H1 (cell line): ENCODE results near the gene POLE3.

Experiments
- CBX5 ChIP-seq: fragments of 300-800, 300-1000 bp; sonication (generic); IDR thresholded peaks from 2 replicates; pipeline ENCODE4 v1.7.1; 2016; ENCODE audit warnings: antibody characterized with exemption, low read length, low read depth
- EGR1 ChIP-seq: IDR thresholded peaks from 2 replicates; pipeline ENCODE4 v1.6.1; 2011; ENCODE audit warnings: low read depth, low read length, borderline replicate concordance
- EP300 ChIP-seq, 2 experiments: IDR thresholded peaks; 1 replicate in 1 of 2; 2 replicates in 1 of 2; pipeline ENCODE4 v1.6.1; 2011 to 2012; ENCODE audit warnings: low read depth in 2 of 2, low read length in 2 of 2, mild to moderate bottlenecking in 2 of 2, borderline replicate concordance in 1 of 2, inconsistent platforms in 1 of 2, moderate library complexity in 1 of 2
- HDAC2 ChIP-seq, 2 experiments: fragments of 300-600 bp in 1 of 2; sonication (generic) in 1 of 2; IDR thresholded peaks; 2 replicates each; pipeline ENCODE4 v1.6.1; 2011 to 2012; ENCODE audit warnings: low read depth in 2 of 2, low read length in 2 of 2, mild to moderate bottlenecking in 2 of 2, moderate library complexity in 2 of 2, borderline replicate concordance in 1 of 2, inconsistent platforms in 1 of 2
- HDAC6 ChIP-seq: IDR thresholded peaks from one replicate; pipeline ENCODE4 v1.7.1; 2012; ENCODE audit warnings: low read depth, mild to moderate bottlenecking, inconsistent platforms, low read length, moderate library complexity
- POLR2A ChIP-seq, 2 experiments: IDR thresholded peaks; 1 replicate in 1 of 2; 2 replicates in 1 of 2; pipeline ENCODE4 v1.6.1; 2011; ENCODE audit warnings: low read depth in 2 of 2, low read length in 2 of 2, mild to moderate bottlenecking in 2 of 2; ENCODE audit errors: control extremely low read depth in 1 of 2
- POU5F1 ChIP-seq: IDR thresholded peaks from 2 replicates; pipeline ENCODE4 v1.6.1; 2011; ENCODE audit warnings: low read depth, mild to moderate bottlenecking, low read length, moderate library complexity
- RBBP5 ChIP-seq: IDR thresholded peaks from 2 replicates; pipeline ENCODE4 v1.7.1; 2012; ENCODE audit warnings: low read depth, mild to moderate bottlenecking, inconsistent platforms, low read length, moderate library complexity, borderline replicate concordance
- ZNF274 ChIP-seq: IDR thresholded peaks from 2 replicates; pipeline ENCODE4 v1.7.0; 2012; ENCODE audit warnings: low read length, borderline replicate concordance; ENCODE audit errors: extremely low read depth
- TF ChIP-seq, protein P1 (sequence below), 3 experiments: IDR thresholded peaks; 1 replicate in 2 of 3; 2 replicates in 1 of 3; pipeline versions ENCODE4 v1.5.1 to v1.6.1; 2011; ENCODE audit warnings: low read length in 3 of 3, mild to moderate bottlenecking in 3 of 3, inconsistent platforms in 2 of 3, low read depth in 1 of 3, moderate library complexity in 1 of 3; ENCODE audit not compliant: insufficient read depth in 1 of 3; ENCODE audit errors: control extremely low read depth in 1 of 3

DNA sequence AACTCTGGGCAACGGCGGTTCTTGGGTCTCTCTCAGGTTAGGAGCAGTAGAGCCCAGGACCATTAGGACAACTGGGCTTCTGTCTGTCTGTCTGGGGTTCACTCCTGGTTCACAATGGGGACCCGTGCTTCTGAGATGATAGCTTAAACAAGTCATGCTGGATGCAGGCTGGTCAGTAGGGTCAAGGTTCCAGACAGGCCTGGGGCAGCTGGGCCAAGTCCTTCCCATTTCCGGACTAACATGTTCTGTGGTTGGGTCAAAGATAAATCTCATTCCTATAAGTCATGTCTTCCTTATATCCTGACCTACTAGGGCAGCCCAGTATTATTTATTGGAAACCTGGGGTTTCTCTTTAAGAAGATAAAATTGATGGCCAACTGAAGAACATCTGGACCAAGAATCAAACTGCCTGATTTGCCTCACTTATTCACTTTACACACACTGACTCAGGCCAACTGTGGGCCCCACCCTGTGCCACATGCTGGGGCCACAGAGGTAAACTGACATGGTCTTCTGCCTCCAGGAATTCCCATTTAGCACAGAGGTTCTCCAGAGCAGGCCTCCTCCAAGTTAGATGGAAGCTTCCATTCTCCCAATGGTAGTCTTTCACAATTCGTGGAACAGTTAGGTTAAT lies 42.0 kb downstream of the POLE3 start:
- TF ChIP-seq, protein P1, sequence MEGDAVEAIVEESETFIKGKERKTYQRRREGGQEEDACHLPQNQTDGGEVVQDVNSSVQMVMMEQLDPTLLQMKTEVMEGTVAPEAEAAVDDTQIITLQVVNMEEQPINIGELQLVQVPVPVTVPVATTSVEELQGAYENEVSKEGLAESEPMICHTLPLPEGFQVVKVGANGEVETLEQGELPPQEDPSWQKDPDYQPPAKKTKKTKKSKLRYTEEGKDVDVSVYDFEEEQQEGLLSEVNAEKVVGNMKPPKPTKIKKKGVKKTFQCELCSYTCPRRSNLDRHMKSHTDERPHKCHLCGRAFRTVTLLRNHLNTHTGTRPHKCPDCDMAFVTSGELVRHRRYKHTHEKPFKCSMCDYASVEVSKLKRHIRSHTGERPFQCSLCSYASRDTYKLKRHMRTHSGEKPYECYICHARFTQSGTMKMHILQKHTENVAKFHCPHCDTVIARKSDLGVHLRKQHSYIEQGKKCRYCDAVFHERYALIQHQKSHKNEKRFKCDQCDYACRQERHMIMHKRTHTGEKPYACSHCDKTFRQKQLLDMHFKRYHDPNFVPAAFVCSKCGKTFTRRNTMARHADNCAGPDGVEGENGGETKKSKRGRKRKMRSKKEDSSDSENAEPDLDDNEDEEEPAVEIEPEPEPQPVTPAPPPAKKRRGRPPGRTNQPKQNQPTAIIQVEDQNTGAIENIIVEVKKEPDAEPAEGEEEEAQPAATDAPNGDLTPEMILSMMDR (IDR thresholded peaks at IDR 0.05; ENCODE audit: control extremely low read depth in 1 of 3, insufficient read depth in 1 of 3, low read depth in 1 of 3, low read length in 3 of 3) = no peak
- TF ChIP-seq RBBP5 (no peak), ZNF274 (no peak), EGR1 (no peak), POLR2A (IDR thresholded peaks at IDR 0.05; ENCODE audit: control extremely low read depth in 1 of 2, low read depth in 2 of 2, low read length in 2 of 2) (no peak), POU5F1 (no peak), CBX5 (no peak), EP300 (IDR thresholded peaks at IDR 0.05; ENCODE audit: borderline replicate concordance in 1 of 2, low read depth in 2 of 2, low read length in 2 of 2) (no peak), HDAC2 (IDR thresholded peaks at IDR 0.05; ENCODE audit: borderline replicate concordance in 1 of 2, low read depth in 2 of 2, low read length in 2 of 2) (no peak), HDAC6 (no peak)
